Ovary (tissue), 9 donors: ENCODE data around the gene ZMIZ1. TPM values are rescaled to one million over a fixed set of nuclear protein-coding genes. Genes with fewer than 3 reads are reported as not detected.

ENCODE experiments used
- DNase-seq, 5 donors: peaks; one replicate each; pipeline ENCODE4 v3.0.0-alpha.2; 2019 to 2020
- H3K27ac ChIP-seq, 2 donors: fragments of 200-600 bp; one replicate each; pipeline versions ENCODE4 v1.5.1 to v1.8.0; 2019 to 2022
- H3K27me3 ChIP-seq: fragments of 200-600 bp; one replicate; pipeline ENCODE4 v1.8.0; 2022
- H3K36me3 ChIP-seq: fragments of 200-600 bp; sonication (generic); one replicate; pipeline ENCODE4 v1.5.1; 2019
- H3K4me1 ChIP-seq: one replicate; pipeline ENCODE4 v1.8.1; 2013; ENCODE audit warnings: mild to moderate bottlenecking, moderate library complexity; ENCODE audit not compliant: insufficient read depth
- H3K4me3 ChIP-seq: fragments of 200-600 bp; sonication (generic); one replicate; pipeline ENCODE4 v1.5.1; 2017
- H3K9me3 ChIP-seq, 2 donors: fragments of 200-600 bp in 1 of 2; sonication (generic) in 1 of 2; one replicate each; pipeline versions ENCODE4 v1.5.1 to v1.8.1; 2013 to 2019; ENCODE audit warnings: mild to moderate bottlenecking in 1 of 2, moderate library complexity in 1 of 2
- EP300 ChIP-seq: sonication (generic); formaldehyde crosslinking; IDR thresholded peaks from one replicate; pipeline ENCODE4 v1.6.1; 2017; ENCODE audit warnings: antibody characterized with exemption
- POLR2A ChIP-seq: fragments of 450-650 bp; IDR thresholded peaks from one replicate; pipeline ENCODE4 v1.6.1; 2017; ENCODE audit warnings: antibody characterized with exemption, mild to moderate bottlenecking, moderate library complexity
- WGBS, 3 donors: extraction: QIAGEN DNeasy Blood & Tissue Kit in 1 of 3; methylation state at CpG; one replicate each; pipeline versions ENCODE4 v1.1.5 to v1.1.7; 2013 to 2017; 5-methylcytosine and 5-hydroxymethylcytosine counted together
- intact Hi-C, 4 donors: fragments of 100-400 bp; cut with DNase I; formaldehyde crosslinking; loops; one replicate each; pipeline versions ENCODE4 v1.11.0 to v1.15.1; 2022 to 2023
- polyA plus RNA-seq, 2 donors: library from polyadenylated mRNA; stranded (reverse); fragments of 200-250 nt in 1 of 2; fragments of 350-450 nt in 1 of 2; fragmentation: Illumina TruSeq in 1 of 2; extraction: RNeasy Lipid Tissue Mini Kit (QIAGEN cat#74804) in 1 of 2; gene quantifications; one replicate each; pipeline ENCODE4 v1.2.3, GENCODE V29; 2013 to 2014
- total RNA-seq, 7 donors: library from RNA; depleted of rRNA in 2 of 7; stranded (reverse); fragments of >200 nt in 2 of 7; fragmentation: NEBNext Ultra II Directional in 3 of 7; extraction: Animal tissue kit (Norgen Biotek cat#: 25700) in 3 of 7; gene quantifications; one replicate each; pipeline versions ENCODE4 v1.1.0 to v1.2.4, GENCODE V29; 2016 to 2023
- TF ChIP-seq, protein P1 (sequence below), 3 donors: fragments of 450-650 bp in 2 of 3; fragments of 200-600 bp in 1 of 3; IDR thresholded peaks; one replicate each; pipeline versions ENCODE4 v1.5.1 to v1.8.0; 2016 to 2022; ENCODE audit warnings: antibody characterized with exemption in 3 of 3, mild to moderate bottlenecking in 1 of 3
- donor health status: DM: no; HTN: no; CAD: no; lungs with moderate emphysema.
- donor health status: DM: no; HTN: no; CAD: no.
- donor health status: Bipolar disorder and iron deficiency.
- donor health status: DM: yes; HTN: yes; CAD: no.
- donor health status: DM: no; HTN: no; CAD: no.
- donor health status: DM: yes; HTN: yes; CAD: no.

The ZMIZ1 gene
- total and polyA plus RNA-seq, 9 donors: 30.3 to 117 (median 69.1) TPM

DNA sequence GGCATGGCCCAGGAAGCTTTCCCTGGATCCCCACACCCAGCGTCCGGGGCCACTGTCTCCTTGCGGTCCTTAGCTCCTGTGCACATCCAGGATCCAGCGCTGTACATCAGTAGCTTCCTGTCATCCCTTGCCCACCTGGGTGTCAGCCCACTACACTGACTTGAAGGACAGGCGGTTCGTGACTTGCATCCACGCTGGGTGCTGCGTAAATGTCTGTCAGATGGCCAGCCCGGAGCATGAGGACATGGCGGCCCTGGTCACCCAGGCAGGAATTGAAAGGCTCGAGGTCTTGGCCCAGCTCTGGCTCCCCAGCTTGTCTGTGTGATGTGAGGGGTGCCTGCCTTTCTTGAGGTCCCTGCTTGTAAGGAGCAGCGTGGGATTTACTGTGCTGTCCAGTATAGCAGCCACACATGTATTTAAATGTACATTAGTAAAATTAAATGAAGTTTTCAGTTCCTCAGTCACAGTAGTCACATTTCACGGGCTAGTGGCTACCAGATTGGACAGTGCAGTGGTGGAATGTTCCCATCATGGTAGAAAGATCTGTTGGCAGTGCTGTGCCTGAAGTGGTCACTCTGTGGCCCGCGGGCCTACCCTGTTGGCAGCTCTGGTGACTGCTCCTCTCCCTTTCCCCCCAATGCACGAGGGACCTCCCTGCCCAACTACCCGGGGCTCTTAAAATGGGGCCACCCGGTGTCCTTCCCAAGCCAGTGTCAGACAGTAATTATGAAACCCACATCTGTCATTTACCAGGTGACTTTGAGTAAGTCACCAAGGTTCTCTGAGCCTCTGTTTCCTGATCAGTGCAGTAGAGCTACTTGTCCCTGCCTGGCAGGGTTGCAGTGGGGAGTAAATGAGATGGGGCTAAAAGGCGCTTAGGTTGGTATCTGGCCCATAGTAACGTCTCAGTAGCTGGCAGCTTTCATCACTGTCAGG is 180.7 kb downstream of the ZMIZ1 start:
- no peak for TF ChIP-seq POLR2A
- TF ChIP-seq, protein P1, sequence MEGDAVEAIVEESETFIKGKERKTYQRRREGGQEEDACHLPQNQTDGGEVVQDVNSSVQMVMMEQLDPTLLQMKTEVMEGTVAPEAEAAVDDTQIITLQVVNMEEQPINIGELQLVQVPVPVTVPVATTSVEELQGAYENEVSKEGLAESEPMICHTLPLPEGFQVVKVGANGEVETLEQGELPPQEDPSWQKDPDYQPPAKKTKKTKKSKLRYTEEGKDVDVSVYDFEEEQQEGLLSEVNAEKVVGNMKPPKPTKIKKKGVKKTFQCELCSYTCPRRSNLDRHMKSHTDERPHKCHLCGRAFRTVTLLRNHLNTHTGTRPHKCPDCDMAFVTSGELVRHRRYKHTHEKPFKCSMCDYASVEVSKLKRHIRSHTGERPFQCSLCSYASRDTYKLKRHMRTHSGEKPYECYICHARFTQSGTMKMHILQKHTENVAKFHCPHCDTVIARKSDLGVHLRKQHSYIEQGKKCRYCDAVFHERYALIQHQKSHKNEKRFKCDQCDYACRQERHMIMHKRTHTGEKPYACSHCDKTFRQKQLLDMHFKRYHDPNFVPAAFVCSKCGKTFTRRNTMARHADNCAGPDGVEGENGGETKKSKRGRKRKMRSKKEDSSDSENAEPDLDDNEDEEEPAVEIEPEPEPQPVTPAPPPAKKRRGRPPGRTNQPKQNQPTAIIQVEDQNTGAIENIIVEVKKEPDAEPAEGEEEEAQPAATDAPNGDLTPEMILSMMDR (IDR thresholded peaks at IDR 0.05): no peak
- no peak for TF ChIP-seq EP300
- no peak overlapping the region for H3K27ac ChIP-seq
- no peaks in the 10 kb centered on the region for H3K27me3 ChIP-seq
- no peak overlapping the region for H3K4me3 ChIP-seq
- intact Hi-C loops: loop anchor here in 1 of 4 donors (10.0 kb wide), 1 partner anchor 215 kb away; no protein-coding TSS in a partner anchor
- H3K36me3 ChIP-seq: no peaks in the 10 kb centered on the region
- peaks cover 32% of the 10 kb centered on the region for H3K4me1 ChIP-seq
- 90 to 93% (median 92%) methylated on average over 20 of the region's 20 CpGs for WGBS, 3 donors
- no peak for DNase-seq
- no peaks in the 10 kb centered on the region for H3K9me3 ChIP-seq

DNA sequence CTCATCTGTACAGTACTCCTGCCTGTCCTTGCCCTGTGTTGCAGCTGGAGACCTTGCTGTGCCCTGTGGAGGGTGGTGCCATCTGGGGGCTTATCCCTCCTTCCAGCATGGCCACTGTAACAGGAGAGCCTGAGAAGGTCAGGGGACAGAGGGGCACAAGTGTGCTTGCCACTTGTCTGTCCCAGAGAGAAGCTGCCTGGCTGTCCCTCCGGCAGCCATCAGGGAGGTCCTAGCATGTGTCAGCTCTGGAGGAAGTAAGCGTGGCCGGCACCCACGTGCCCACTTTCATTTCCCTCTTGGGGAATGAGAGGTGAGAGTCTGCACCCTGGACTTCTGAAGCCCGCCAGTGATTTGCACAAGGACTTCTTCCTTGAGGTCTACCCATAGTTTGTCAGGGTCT is 181.5 kb downstream of the ZMIZ1 start:
- 82 to 89% (median 88%) methylated on average over 5 of the region's 5 CpGs for WGBS, 3 donors
- intact Hi-C loops: no loop called here
- Histone ChIP-seq H3K36me3 (no peaks in the 10 kb centered on the region), H3K4me3 (no peak overlapping the region), H3K27me3 (no peaks in the 10 kb centered on the region), H3K27ac (no peak overlapping the region), H3K4me1 (peaks cover 28% of the 10 kb centered on the region), H3K9me3 (no peaks in the 10 kb centered on the region)
- TF ChIP-seq POLR2A: no peak
- TF ChIP-seq, protein P1 (IDR thresholded peaks at IDR 0.05): no peak
- no peak for TF ChIP-seq EP300
- DNase-seq: no peak

DNA sequence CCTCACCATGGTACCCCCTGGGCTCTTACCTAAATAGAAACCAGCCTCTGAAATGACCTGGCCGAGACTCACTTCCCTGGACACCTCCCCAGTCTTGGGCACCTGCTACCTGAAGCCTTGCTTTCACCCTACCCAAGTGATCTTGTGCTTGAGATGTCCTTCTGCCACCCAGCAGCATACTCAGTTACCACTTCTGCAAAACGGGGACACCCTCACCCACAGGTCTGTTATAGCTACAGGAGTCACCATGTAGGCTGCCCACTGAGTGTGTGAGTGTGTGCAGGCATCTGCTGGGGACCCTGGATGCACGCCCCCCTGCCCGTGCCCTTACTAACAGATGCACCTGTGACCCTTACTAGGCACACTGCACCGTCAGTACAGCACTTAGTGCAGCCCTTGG is 183.7 kb downstream of the ZMIZ1 start:
- no peak overlapping the region for H3K4me3 ChIP-seq
- WGBS, 3 donors: 84 to 92% (median 87%) methylated on average over 5 of the region's 5 CpGs
- H3K9me3 ChIP-seq: no peaks in the 10 kb centered on the region
- H3K27me3 ChIP-seq: no peaks in the 10 kb centered on the region
- H3K27ac ChIP-seq: no peak overlapping the region
- intact Hi-C loops: no loop called here
- no peak for DNase-seq
- H3K4me1 ChIP-seq: peaks cover 8% of the 10 kb centered on the region
- H3K36me3 ChIP-seq: no peaks in the 10 kb centered on the region
- TF ChIP-seq POLR2A (no peak), EP300 (no peak)
- TF ChIP-seq, protein P1 (IDR thresholded peaks at IDR 0.05): no peak

DNA sequence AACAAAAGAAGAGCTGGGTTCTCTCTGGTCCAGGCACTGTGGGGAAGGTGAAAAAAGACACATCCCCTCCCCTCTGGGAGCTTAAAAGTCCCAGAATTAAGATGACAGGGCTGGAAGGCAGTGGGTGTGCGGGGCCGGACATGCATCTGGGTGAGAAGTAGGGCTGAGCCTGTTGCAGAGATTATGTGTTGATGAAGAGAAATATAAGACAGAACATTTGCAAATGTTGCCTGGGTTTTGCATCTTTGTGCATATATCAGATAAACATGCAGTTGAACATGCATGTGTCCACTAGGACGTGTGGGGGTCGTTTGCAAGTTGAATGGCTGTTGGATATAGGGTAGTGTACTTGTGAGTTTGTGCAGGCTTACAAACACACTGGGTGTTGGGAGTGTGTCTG is 184.2 kb downstream of the ZMIZ1 start:
- intact Hi-C loops: no loop called here
- H3K4me1 ChIP-seq: peaks cover 5% of the 10 kb centered on the region

More for the DNA sequence above, 184.2 kb downstream of the ZMIZ1 start:
- Histone ChIP-seq H3K9me3 (no peaks in the 10 kb centered on the region), H3K27me3 (no peaks in the 10 kb centered on the region), H3K4me3 (no peak overlapping the region), H3K36me3 (no peaks in the 10 kb centered on the region), H3K27ac (no peak overlapping the region)
- TF ChIP-seq EP300 (no peak), POLR2A (no peak)
- TF ChIP-seq, protein P1 (IDR thresholded peaks at IDR 0.05): no peak
- 80 to 88% (median 83%) methylated on average over 4 of the region's 4 CpGs for WGBS, 3 donors
- no peak for DNase-seq
